MCF 10A (cell line): Measurements from ENCODE around the gene SPINK7. TPM values are rescaled to one million over a fixed set of nuclear protein-coding genes. Genes with fewer than 3 reads are reported as not detected.

ENCODE experiments used
- BruUV-seq: library from RNA; stranded (reverse); fragments of 400-500 nt; replicated peaks from 2 replicates; lab custom pipeline; 2021; lab: Mats Ljungman, UMichigan
- CTCF ChIA-PET: fragments of 300-600 bp; sonication (Branson Sonifier 250); formaldehyde crosslinking; extraction: SDS; loops from one replicate; lab custom pipeline; 2021; ENCODE audit warnings: antibody characterized with exemption, inconsistent platforms; lab: Yijun Ruan, JAX
- POLR2A ChIA-PET: fragments of 300-600, 350-650 bp; sonication (Branson Sonifier 250); formaldehyde crosslinking; extraction: SDS; loops from one replicate; lab custom pipeline; 2020; ENCODE audit warnings: antibody characterized with exemption, inconsistent platforms; lab: Yijun Ruan, JAX
- DNase-seq: peaks from one replicate; pipeline ENCODE4 v3.0.0-alpha.2; 2018; ENCODE audit not compliant: unreplicated experiment
- H3K27ac Mint-ChIP-seq: one replicate; pipeline ENCODE4 v1.8.0; 2022; ENCODE audit warnings: mild to moderate bottlenecking, low read depth, mixed read lengths; ENCODE audit not compliant: unreplicated experiment
- H3K27me3 Mint-ChIP-seq: one replicate; pipeline ENCODE4 v1.8.0; 2022; ENCODE audit warnings: mixed read lengths; ENCODE audit not compliant: insufficient read depth, unreplicated experiment
- H3K36me3 Mint-ChIP-seq: one replicate; pipeline ENCODE4 v1.8.0; 2022; ENCODE audit warnings: mild to moderate bottlenecking, moderate library complexity, mixed read lengths; ENCODE audit not compliant: insufficient read depth, unreplicated experiment
- H3K4me1 Mint-ChIP-seq: one replicate; pipeline ENCODE4 v1.8.0; 2022; ENCODE audit warnings: mixed read lengths; ENCODE audit not compliant: insufficient read depth, unreplicated experiment
- H3K4me3 Mint-ChIP-seq: one replicate; pipeline ENCODE4 v1.8.0; 2022; ENCODE audit warnings: mild to moderate bottlenecking, moderate library complexity, mixed read lengths; ENCODE audit not compliant: unreplicated experiment
- H3K9me3 Mint-ChIP-seq: one replicate; pipeline ENCODE4 v1.8.0; 2022; ENCODE audit warnings: mixed read lengths; ENCODE audit not compliant: unreplicated experiment
- CTCF ChIP-seq: fragments of 200-600 bp; IDR thresholded peaks from one replicate; pipeline ENCODE4 v1.8.0; 2022; ENCODE audit warnings: antibody characterized with exemption, mild to moderate bottlenecking; ENCODE audit not compliant: unreplicated experiment
- intact Hi-C: fragments of 100-400 bp; cut with micrococcal nuclease; formaldehyde crosslinking; loops from 2 replicates; pipeline ENCODE4 v1.14.1; 2022
- total RNA-seq: library from RNA; stranded (reverse); gene quantifications from 2 replicates; pipeline ENCODE4 v1.2.3, GENCODE V29; 2022

The SPINK7 gene
- total RNA-seq, 1 experiment from 2014 or later, result not detected

DNA sequence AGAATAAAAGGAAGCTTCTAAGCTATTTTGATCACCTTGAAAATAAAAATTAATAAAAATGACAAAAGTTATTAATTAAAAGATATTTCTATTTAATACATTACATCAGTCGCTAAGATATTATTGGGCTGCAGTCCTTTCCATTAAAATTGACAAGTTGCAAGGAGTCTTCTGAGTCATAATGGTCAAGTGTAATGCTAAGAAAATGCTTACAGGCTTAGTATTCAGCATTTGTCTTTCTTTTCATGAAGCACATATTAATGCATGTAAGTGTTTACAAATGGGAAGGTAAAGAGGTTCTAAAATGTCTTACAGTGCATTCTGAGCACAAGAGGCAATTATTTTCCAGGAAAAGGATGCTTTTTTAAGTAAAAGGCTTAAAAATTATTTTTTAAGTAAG is 40.5 kb downstream of the SPINK7 start:
- Mint-ChIP-seq H3K9me3 (no peaks in the 10 kb centered on the region), H3K27me3 (no peaks in the 10 kb centered on the region), H3K4me3 (no peak overlapping the region), H3K27ac (no peak overlapping the region), H3K4me1 (no peaks in the 10 kb centered on the region), H3K36me3 (no peaks in the 10 kb centered on the region)
- intact Hi-C loops, result loop anchor here (1.0 to 2.0 kb wide), 3 partner anchors 38 to 173 kb away; no protein-coding TSS in a partner anchor
- DNase-seq, result no peak
- BruUV-seq, result no TSS peak
- ChIA-PET POLR2A (interaction anchor here (0.6 kb wide), 1 partner anchor 31 kb away, joined by 3 read pairs; the partner anchor contains the start of gene FBXO38), CTCF (interaction anchor here (0.6 to 2.0 kb wide), 4 partner anchors 62 to 266 kb away, joined by 3 to 9 read pairs (median 4); no protein-coding TSS in a partner anchor)
- no peak for TF ChIP-seq CTCF

GRCh38 chr5:148353634-148354033 is 41.4 kb downstream of the SPINK7 start:
- no TSS peak for BruUV-seq
- Mint-ChIP-seq H3K4me3 (no peak overlapping the region), H3K9me3 (no peaks in the 10 kb centered on the region), H3K4me1 (no peaks in the 10 kb centered on the region), H3K27ac (no peak overlapping the region), H3K36me3 (no peaks in the 10 kb centered on the region), H3K27me3 (no peaks in the 10 kb centered on the region)
- CTCF ChIA-PET, result interaction anchor here (0.9 to 2.0 kb wide), 2 partner anchors 63 to 174 kb away, joined by 6 to 9 read pairs; no protein-coding TSS in a partner anchor
- peak; percentile 29 for TF ChIP-seq CTCF
- peak; percentile 14 for DNase-seq
- intact Hi-C loops, result loop anchor here (1.0 to 2.0 kb wide), 3 partner anchors 39 to 174 kb away; no protein-coding TSS in a partner anchor
- POLR2A ChIA-PET, result interaction anchor here (0.5 kb wide), 1 partner anchor 13 kb away, joined by 3 read pairs; no protein-coding TSS in a partner anchor

GRCh38 chr5:148364343-148364742 is 52.1 kb downstream of the SPINK7 start:
- Mint-ChIP-seq H3K36me3 (no peaks in the 10 kb centered on the region), H3K4me3 (no peak overlapping the region), H3K9me3 (no peaks in the 10 kb centered on the region), H3K27me3 (no peaks in the 10 kb centered on the region), H3K4me1 (no peaks in the 10 kb centered on the region), H3K27ac (no peak overlapping the region)
- TF ChIP-seq CTCF, result no peak
- ChIA-PET POLR2A (interaction anchor here (0.8 kb wide), 1 partner anchor 249 kb away, joined by 3 read pairs; no protein-coding TSS in a partner anchor), CTCF (interaction anchor here (1.2 to 6.0 kb wide), 3 partner anchors 10 to 185 kb away, joined by 3 to 53 read pairs (median 5); no protein-coding TSS in a partner anchor)
- intact Hi-C loops, result no loop called here
- no TSS peak for BruUV-seq
- DNase-seq, result no peak

Other genes with a start within 250 kb of the SPINK7 start
- 0.96 and 3.1 TPM in 2 replicates for gene SPINK5, start 248.4 kb upstream of the SPINK7 start, total RNA-seq
- gene SPINK14, start 143.9 kb upstream of the SPINK7 start, total RNA-seq, result not detected in 2 replicates
- gene SPINK6, start 109.4 kb upstream of the SPINK7 start, total RNA-seq, result 0.56 and 1.9 TPM in 2 replicates
- not detected in 2 replicates for gene MARCOL, start 73.9 kb upstream of the SPINK7 start, total RNA-seq
- not detected in 2 replicates for gene SPINK13, start 43.6 kb upstream of the SPINK7 start, total RNA-seq
- gene SPINK9, start 23.1 kb downstream of the SPINK7 start, total RNA-seq, result not detected in 2 replicates
- 54.4 and 76.1 TPM in 2 replicates for gene FBXO38, start 71.5 kb downstream of the SPINK7 start, total RNA-seq